GM23338 (cell line): ENCODE data around the gene IGF1R.

Experiments
- CREB1 ChIP-seq: fragments of 250-450 bp; sonication (Bioruptor Pico); IDR thresholded peaks from 2 replicates; pipeline ENCODE4 v1.5.0; 2020; ENCODE audit warnings: low read depth, mild to moderate bottlenecking, moderate library complexity
- CTCF ChIP-seq, 2 experiments: fragments of 200-600 bp in 1 of 2; sonication (generic) in 1 of 2; conservative IDR thresholded peaks; 2 replicates each; pipeline versions ENCODE4 v1.5.1 to v1.6.1; 2016 to 2017; ENCODE audit warnings: antibody characterized with exemption in 2 of 2, low read depth in 2 of 2, mild to moderate bottlenecking in 2 of 2, moderate library complexity in 1 of 2
- ETS1 ChIP-seq: IDR thresholded peaks from 2 replicates; pipeline ENCODE4 v1.6.1; 2016; ENCODE audit warnings: antibody characterized with exemption
- EZH2 ChIP-seq: fragments of 200-600 bp; sonication (generic); IDR thresholded peaks from one replicate; pipeline ENCODE4 v1.8.0; 2017; ENCODE audit warnings: antibody characterized with exemption, mild to moderate bottlenecking, low read depth; ENCODE audit not compliant: unreplicated experiment
- EZH2phosphoT487 ChIP-seq: fragments of 200-600 bp; sonication (generic); IDR thresholded peaks from one replicate; pipeline ENCODE4 v1.8.1; 2018; ENCODE audit warnings: antibody characterized with exemption; ENCODE audit not compliant: unreplicated experiment
- JUNB ChIP-seq: IDR thresholded peaks from one replicate; pipeline ENCODE4 v1.6.1; 2016; ENCODE audit warnings: antibody characterized with exemption; ENCODE audit not compliant: unreplicated experiment
- NANOG ChIP-seq: IDR thresholded peaks from 2 replicates; pipeline ENCODE4 v1.6.1; 2016; ENCODE audit warnings: antibody characterized with exemption, borderline replicate concordance
- POLR2AphosphoS5 ChIP-seq: IDR thresholded peaks from 2 replicates; pipeline ENCODE4 v1.6.1; 2016; ENCODE audit warnings: antibody characterized with exemption, low read depth
- REST ChIP-seq: IDR thresholded peaks from one replicate; pipeline ENCODE4 v1.6.1; 2018; ENCODE audit warnings: antibody characterized with exemption; ENCODE audit not compliant: unreplicated experiment
- STAT1 ChIP-seq: IDR thresholded peaks from one replicate; pipeline ENCODE4 v1.6.1; 2016; ENCODE audit warnings: antibody characterized with exemption; ENCODE audit not compliant: unreplicated experiment
- ZNF114 ChIP-seq: fragments of 250-450 bp; sonication (Bioruptor Pico); IDR thresholded peaks from 2 replicates; pipeline ENCODE4 v1.5.0; 2020; ENCODE audit warnings: mild to moderate bottlenecking, moderate library complexity
- ZNF331 ChIP-seq: fragments of 250-450 bp; sonication (Bioruptor Pico); IDR thresholded peaks from 2 replicates; pipeline ENCODE4 v1.5.0; 2020; ENCODE audit warnings: low read depth, mild to moderate bottlenecking, moderate library complexity
- ZNF462 ChIP-seq: fragments of 250-450 bp; sonication (Bioruptor Pico); IDR thresholded peaks from 2 replicates; pipeline ENCODE4 v1.5.0; 2020; ENCODE audit warnings: mild to moderate bottlenecking, moderate library complexity

- TF ChIP-seq EZH2phosphoT487, result no peak
- no peak for TF ChIP-seq EZH2
- TF ChIP-seq CTCF (conservative IDR thresholded peaks at IDR 0.05; ENCODE audit: low read depth in 2 of 2), result no peak
- no peak for TF ChIP-seq POLR2AphosphoS5
- no peak for TF ChIP-seq ZNF331 (CRISPR knock-in tag)
- no peak for TF ChIP-seq ZNF114 (CRISPR knock-in tag)
- no peak for TF ChIP-seq JUNB
- no peak for TF ChIP-seq CREB1
- TF ChIP-seq REST, result no peak
- TF ChIP-seq ETS1, result no peak
- no peak for TF ChIP-seq NANOG
- no peak for TF ChIP-seq ZNF462 (CRISPR knock-in tag)
- no peak for TF ChIP-seq STAT1
Measured at GRCh38 chr15:98753726-98754656, 105.7 kb downstream of the IGF1R start.
